Stimulated activated CD8-positive, alpha-beta memory T cell treated with anti-CD3 and anti-CD28 coated beads, Interleukin-2, amount 100 ng/mL, for 1 hour (primary cell): ENCODE measurements around the gene FANCB.

ENCODE experiments used
- DNase-seq, 2 donors: peaks; one replicate each; pipeline ENCODE4 v3.0.0-alpha.2; 2020; ENCODE audit warnings: low read depth in 2 of 2

FANCB gene

GRCh38 chrX:14872851-14873675, at the start of gene FANCB, which contains the start of gene MOSPD2:
FANCB (minus strand) TSS chrX:14873069; CDS start chrX:14865510, 7,559 bp downstream.
MOSPD2 (plus strand) TSS chrX:14873421; CDS start chrX:14873529, 108 bp downstream.
- DNase-seq = peak; percentile 81 to 88

GRCh38 chrX:14922437-14922836, 49.6 kb upstream of the FANCB start:
- DNase-seq = no peak

- no peak for DNase-seq
Observed at GRCh38 chrX:14920196-14920595, 47.3 kb upstream of the FANCB start.

- no peak for DNase-seq
Observed at GRCh38 chrX:14919407-14919806, 46.5 kb upstream of the FANCB start.

GRCh38 chrX:14916017-14916674, 43.3 kb upstream of the FANCB start:
- no peak for DNase-seq

GRCh38 chrX:14915596-14915995, 42.7 kb upstream of the FANCB start:
- DNase-seq = no peak

- no peak for DNase-seq
Observed at GRCh38 chrX:14913241-14913640, 40.4 kb upstream of the FANCB start.

- no peak for DNase-seq
Observed at GRCh38 chrX:14903891-14904290, 31.0 kb upstream of the FANCB start.

- DNase-seq = no peak
Observed at GRCh38 chrX:14902537-14902936, 29.7 kb upstream of the FANCB start.

- no peak for DNase-seq
Observed at GRCh38 chrX:14899607-14900006, 26.7 kb upstream of the FANCB start.

GRCh38 chrX:14897042-14897441, 24.2 kb upstream of the FANCB start:
- no peak for DNase-seq

GRCh38 chrX:14896273-14896672, 23.4 kb upstream of the FANCB start:
- no peak for DNase-seq

GRCh38 chrX:14886252-14886651, 13.4 kb upstream of the FANCB start:
- no peak for DNase-seq

GRCh38 chrX:14884714-14885113, 11.8 kb upstream of the FANCB start:
- no peak for DNase-seq

- DNase-seq = no peak
Observed at GRCh38 chrX:14883826-14884225, 11.0 kb upstream of the FANCB start.

- no peak for DNase-seq
Observed at GRCh38 chrX:14875624-14876023, 2.8 kb upstream of the FANCB start.

- DNase-seq = no peak
Observed at GRCh38 chrX:14873676-14874049, 794 bp upstream of the FANCB start.

- no peak for DNase-seq
Observed at GRCh38 chrX:14872355-14872754, 514 bp downstream of the FANCB start.

- no peak for DNase-seq
Observed at GRCh38 chrX:14871767-14872166, 1.1 kb downstream of the FANCB start.

- no peak for DNase-seq
Observed at GRCh38 chrX:14865201-14865600, 7.7 kb downstream of the FANCB start.

- DNase-seq = no peak
Observed at GRCh38 chrX:14864631-14865030, 8.2 kb downstream of the FANCB start.

- no peak for DNase-seq
Observed at GRCh38 chrX:14851526-14851925, 21.3 kb downstream of the FANCB start.

GRCh38 chrX:14843666-14844065, 29.2 kb downstream of the FANCB start:
- DNase-seq = no peak
